K562 (cell line): ENCODE results near the gene RNF212B. TPM values are rescaled to one million over a fixed set of nuclear protein-coding genes. Genes with fewer than 3 reads are reported as not detected.

Source experiments
- FOXJ3 ChIP-seq: sonication (generic); formaldehyde crosslinking; IDR thresholded peaks from 2 replicates; pipeline ENCODE4 v1.4.0; 2020; ENCODE audit warnings: mild to moderate bottlenecking, missing genetic modification reagents
- HNRNPH1 ChIP-seq: fragments of 200-400 bp; formaldehyde crosslinking; optimal IDR thresholded peaks from 2 replicates; pipeline ENCODE3; 2017; ENCODE audit warnings: low read depth, mild to moderate bottlenecking, low read length, moderate library complexity
- RERE ChIP-seq: sonication (generic); formaldehyde crosslinking; IDR thresholded peaks from 2 replicates; pipeline ENCODE4 v1.8.0; 2023; ENCODE audit warnings: missing genetic modification reagents, mild to moderate bottlenecking, borderline replicate concordance
- SRSF3 ChIP-seq: fragments of 200-400 bp; formaldehyde crosslinking; IDR thresholded peaks from 2 replicates; pipeline ENCODE4 v1.6.1; 2016; ENCODE audit warnings: mild to moderate bottlenecking, low read length, moderate library complexity; ENCODE audit not compliant: insufficient read depth
- ZC3H8 ChIP-seq: fragments of 450-650 bp; IDR thresholded peaks from 2 replicates; pipeline ENCODE4 v1.6.1; 2017
- polyA plus RNA-seq, 8 experiments: library from polyadenylated mRNA; depleted of rRNA in 4 of 8; stranded (reverse) in 5 of 8; unstranded in 3 of 8; fragments of >200 nt; fragmentation: Nextera tagmentation in 2 of 8; fragmentation: Illumina TruSeq in 1 of 8; extraction: Ambion mirVana in 2 of 8; extraction: Trizol in 1 of 8; gene quantifications; 2 replicates each; pipeline versions ENCODE4 v1.2.1 to v1.2.3, GENCODE V29; 2011 to 2014; ENCODE audit warnings: inconsistent platforms in 1 of 8, missing spikeins in 1 of 8
- total RNA-seq, 7 experiments: library from RNA; depleted of rRNA in 6 of 7; stranded (reverse); fragments of >200 nt in 6 of 7; fragmentation: Illumina TruSeq in 2 of 7; extraction: Trizol in 2 of 7; gene quantifications; 2 replicates each; pipeline versions ENCODE4 v1.2.1 to v1.2.3, GENCODE V29; 2011 to 2021; ENCODE audit warnings: low replicate concordance in 1 of 7
- TF ChIP-seq, protein P1 (sequence below): fragments of 450-650 bp; formaldehyde crosslinking; IDR thresholded peaks from 2 replicates; pipeline ENCODE4 v1.4.0; 2020; ENCODE audit warnings: mild to moderate bottlenecking, moderate library complexity
- TF ChIP-seq, protein P2 (sequence below): fragments of 450-650 bp; formaldehyde crosslinking; IDR thresholded peaks from 2 replicates; pipeline ENCODE4 v1.4.0; 2022; ENCODE audit warnings: missing genetic modification characterization

RNF212B gene
- total and polyA plus RNA-seq, 9 of the 15 experiments (the other 6 are each of a cell fraction or from before 2014, with no cell fraction given): 0.15 to 0.43 (median 0.27) TPM; not detected in 3

- no peak for TF ChIP-seq RERE (CRISPR knock-in tag)
- TF ChIP-seq FOXJ3 (CRISPR knock-in tag): no peak
- TF ChIP-seq, protein P1, sequence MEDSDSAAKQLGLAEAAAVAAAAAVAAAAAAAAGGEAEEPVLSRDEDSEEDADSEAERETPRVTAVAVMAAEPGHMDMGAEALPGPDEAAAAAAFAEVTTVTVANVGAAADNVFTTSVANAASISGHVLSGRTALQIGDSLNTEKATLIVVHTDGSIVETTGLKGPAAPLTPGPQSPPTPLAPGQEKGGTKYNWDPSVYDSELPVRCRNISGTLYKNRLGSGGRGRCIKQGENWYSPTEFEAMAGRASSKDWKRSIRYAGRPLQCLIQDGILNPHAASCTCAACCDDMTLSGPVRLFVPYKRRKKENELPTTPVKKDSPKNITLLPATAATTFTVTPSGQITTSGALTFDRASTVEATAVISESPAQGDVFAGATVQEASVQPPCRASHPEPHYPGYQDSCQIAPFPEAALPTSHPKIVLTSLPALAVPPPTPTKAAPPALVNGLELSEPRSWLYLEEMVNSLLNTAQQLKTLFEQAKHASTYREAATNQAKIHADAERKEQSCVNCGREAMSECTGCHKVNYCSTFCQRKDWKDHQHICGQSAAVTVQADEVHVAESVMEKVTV (CRISPR knock-in tag): no peak
- TF ChIP-seq ZC3H8: no peak
- TF ChIP-seq, protein P2, sequence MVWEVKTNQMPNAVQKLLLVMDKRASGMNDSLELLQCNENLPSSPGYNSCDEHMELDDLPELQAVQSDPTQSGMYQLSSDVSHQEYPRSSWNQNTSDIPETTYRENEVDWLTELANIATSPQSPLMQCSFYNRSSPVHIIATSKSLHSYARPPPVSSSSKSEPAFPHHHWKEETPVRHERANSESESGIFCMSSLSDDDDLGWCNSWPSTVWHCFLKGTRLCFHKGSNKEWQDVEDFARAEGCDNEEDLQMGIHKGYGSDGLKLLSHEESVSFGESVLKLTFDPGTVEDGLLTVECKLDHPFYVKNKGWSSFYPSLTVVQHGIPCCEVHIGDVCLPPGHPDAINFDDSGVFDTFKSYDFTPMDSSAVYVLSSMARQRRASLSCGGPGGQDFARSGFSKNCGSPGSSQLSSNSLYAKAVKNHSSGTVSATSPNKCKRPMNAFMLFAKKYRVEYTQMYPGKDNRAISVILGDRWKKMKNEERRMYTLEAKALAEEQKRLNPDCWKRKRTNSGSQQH (CRISPR knock-in tag): no peak
- TF ChIP-seq HNRNPH1: no peak
- no peak for TF ChIP-seq SRSF3
Observed at GRCh38 chr14:23286020-23286901, 48.5 kb downstream of the RNF212B start, which contains the start of gene HOMEZ (continued).
